ENCODE results near the gene PNPO.

DNA sequence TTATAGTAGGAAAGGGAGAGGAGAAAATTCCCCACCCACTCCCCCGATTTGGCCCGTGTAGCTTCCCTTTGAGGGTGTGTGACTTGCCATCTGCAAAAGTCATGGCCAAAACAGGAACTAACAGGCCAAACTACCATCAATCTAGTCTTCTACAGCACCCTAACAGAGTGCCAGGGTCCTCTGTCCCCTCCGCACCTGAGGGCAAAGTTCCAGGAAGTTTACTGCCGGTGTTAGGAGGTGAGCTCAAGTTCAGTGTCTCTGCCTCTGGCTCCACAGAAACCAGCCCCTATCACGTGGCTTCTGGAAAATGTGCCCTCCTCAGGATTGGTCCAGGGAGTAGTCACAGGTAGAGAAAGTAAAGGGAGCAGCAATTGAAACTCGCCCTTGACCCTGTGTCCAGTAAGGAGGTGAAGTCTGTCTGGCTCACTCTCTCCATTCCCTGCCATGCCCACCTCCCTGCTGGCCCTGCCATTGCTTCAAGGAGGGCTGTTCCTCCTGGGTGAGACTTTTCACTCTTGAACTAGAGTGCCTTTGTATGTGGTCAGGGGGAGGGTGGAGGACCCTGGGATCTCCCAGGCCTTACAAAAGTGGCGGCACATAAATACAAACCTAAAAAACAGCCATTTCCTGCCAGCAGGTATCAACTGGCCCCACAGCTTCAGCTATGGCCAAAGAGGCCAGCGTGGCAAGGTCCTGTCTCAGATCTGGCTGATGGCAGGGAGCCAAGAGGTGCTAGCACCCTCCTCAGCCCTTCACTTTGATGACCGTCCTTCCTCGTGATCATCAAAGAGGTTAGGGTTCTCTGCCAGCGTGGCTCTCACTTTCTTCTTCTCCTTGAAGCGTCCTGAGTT is 11.0 kb downstream of the PNPO start:
- TF ChIP-seq RAD21 (IDR thresholded peaks at IDR 0.05; ENCODE audit: low read length) (no peak), SMC3 (IDR thresholded peaks at IDR 0.05; ENCODE audit: low read depth, low read length) (no peak), POLR2AphosphoS5 (IDR thresholded peaks at IDR 0.05; ENCODE audit: low read depth, low read length) (no peak), SIN3A (IDR thresholded peaks at IDR 0.05; ENCODE audit: borderline replicate concordance, low read depth, low read length) (no peak), MEF2A (IDR thresholded peaks at IDR 0.05; ENCODE audit: borderline replicate concordance, low read depth) (no peak)
- TF ChIP-seq, protein P1, sequence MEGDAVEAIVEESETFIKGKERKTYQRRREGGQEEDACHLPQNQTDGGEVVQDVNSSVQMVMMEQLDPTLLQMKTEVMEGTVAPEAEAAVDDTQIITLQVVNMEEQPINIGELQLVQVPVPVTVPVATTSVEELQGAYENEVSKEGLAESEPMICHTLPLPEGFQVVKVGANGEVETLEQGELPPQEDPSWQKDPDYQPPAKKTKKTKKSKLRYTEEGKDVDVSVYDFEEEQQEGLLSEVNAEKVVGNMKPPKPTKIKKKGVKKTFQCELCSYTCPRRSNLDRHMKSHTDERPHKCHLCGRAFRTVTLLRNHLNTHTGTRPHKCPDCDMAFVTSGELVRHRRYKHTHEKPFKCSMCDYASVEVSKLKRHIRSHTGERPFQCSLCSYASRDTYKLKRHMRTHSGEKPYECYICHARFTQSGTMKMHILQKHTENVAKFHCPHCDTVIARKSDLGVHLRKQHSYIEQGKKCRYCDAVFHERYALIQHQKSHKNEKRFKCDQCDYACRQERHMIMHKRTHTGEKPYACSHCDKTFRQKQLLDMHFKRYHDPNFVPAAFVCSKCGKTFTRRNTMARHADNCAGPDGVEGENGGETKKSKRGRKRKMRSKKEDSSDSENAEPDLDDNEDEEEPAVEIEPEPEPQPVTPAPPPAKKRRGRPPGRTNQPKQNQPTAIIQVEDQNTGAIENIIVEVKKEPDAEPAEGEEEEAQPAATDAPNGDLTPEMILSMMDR (IDR thresholded peaks at IDR 0.05): no peak
- TF ChIP-seq, protein P2, sequence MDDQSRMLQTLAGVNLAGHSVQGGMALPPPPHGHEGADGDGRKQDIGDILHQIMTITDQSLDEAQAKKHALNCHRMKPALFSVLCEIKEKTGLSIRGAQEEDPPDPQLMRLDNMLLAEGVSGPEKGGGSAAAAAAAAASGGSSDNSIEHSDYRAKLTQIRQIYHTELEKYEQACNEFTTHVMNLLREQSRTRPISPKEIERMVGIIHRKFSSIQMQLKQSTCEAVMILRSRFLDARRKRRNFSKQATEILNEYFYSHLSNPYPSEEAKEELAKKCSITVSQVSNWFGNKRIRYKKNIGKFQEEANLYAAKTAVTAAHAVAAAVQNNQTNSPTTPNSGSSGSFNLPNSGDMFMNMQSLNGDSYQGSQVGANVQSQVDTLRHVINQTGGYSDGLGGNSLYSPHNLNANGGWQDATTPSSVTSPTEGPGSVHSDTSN (IDR thresholded peaks at IDR 0.05): no peak
- TF ChIP-seq, protein P3, sequence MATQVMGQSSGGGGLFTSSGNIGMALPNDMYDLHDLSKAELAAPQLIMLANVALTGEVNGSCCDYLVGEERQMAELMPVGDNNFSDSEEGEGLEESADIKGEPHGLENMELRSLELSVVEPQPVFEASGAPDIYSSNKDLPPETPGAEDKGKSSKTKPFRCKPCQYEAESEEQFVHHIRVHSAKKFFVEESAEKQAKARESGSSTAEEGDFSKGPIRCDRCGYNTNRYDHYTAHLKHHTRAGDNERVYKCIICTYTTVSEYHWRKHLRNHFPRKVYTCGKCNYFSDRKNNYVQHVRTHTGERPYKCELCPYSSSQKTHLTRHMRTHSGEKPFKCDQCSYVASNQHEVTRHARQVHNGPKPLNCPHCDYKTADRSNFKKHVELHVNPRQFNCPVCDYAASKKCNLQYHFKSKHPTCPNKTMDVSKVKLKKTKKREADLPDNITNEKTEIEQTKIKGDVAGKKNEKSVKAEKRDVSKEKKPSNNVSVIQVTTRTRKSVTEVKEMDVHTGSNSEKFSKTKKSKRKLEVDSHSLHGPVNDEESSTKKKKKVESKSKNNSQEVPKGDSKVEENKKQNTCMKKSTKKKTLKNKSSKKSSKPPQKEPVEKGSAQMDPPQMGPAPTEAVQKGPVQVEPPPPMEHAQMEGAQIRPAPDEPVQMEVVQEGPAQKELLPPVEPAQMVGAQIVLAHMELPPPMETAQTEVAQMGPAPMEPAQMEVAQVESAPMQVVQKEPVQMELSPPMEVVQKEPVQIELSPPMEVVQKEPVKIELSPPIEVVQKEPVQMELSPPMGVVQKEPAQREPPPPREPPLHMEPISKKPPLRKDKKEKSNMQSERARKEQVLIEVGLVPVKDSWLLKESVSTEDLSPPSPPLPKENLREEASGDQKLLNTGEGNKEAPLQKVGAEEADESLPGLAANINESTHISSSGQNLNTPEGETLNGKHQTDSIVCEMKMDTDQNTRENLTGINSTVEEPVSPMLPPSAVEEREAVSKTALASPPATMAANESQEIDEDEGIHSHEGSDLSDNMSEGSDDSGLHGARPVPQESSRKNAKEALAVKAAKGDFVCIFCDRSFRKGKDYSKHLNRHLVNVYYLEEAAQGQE (IDR thresholded peaks at IDR 0.05; ENCODE audit: low read depth, low read length): no peak
- TF ChIP-seq, protein P4, sequence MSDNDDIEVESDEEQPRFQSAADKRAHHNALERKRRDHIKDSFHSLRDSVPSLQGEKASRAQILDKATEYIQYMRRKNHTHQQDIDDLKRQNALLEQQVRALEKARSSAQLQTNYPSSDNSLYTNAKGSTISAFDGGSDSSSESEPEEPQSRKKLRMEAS (IDR thresholded peaks at IDR 0.05; ENCODE audit: low read depth): no peak
